Tibial artery (tissue), 4 donors: ENCODE results near the gene RAP1GAP2.
"Not testable (repeated sequence)": the region's sequence is repeated elsewhere in the genome, so short reads cannot be mapped to it uniquely, and the experiment has no call there.

Experiments used
- DNase-seq, 2 donors: peaks; one replicate each; pipeline ENCODE4 v3.0.0-alpha.2; 2019
- H3K27ac ChIP-seq, 2 donors: fragments of 200-600 bp; sonication (generic) in 1 of 2; 1 replicate in 1 of 2; 2 replicates in 1 of 2; pipeline ENCODE4 v1.5.1; 2018 to 2019; ENCODE audit warnings: mild to moderate bottlenecking in 1 of 2
- H3K27me3 ChIP-seq, 2 donors: fragments of 200-600 bp; sonication (generic) in 1 of 2; one replicate each; pipeline versions ENCODE4 v1.5.1 to v1.6.0; 2016 to 2019
- H3K36me3 ChIP-seq, 3 donors: fragments of 200-600 bp; sonication (generic) in 2 of 3; one replicate each; pipeline ENCODE4 v1.5.1; 2016 to 2019; ENCODE audit warnings: mild to moderate bottlenecking in 2 of 3
- H3K4me1 ChIP-seq, 4 donors: fragments of 200-600 bp; sonication (generic) in 2 of 4; 1 replicate in 3 of 4; 2 replicates in 1 of 4; pipeline ENCODE4 v1.5.1; 2016 to 2019
- H3K4me3 ChIP-seq, 2 donors: fragments of 200-600 bp; sonication (generic) in 1 of 2; 1 replicate in 1 of 2; 2 replicates in 1 of 2; pipeline ENCODE4 v1.5.1; 2018 to 2019; ENCODE audit warnings: mild to moderate bottlenecking in 2 of 2
- H3K9me3 ChIP-seq, 3 donors: fragments of 200-600 bp; sonication (generic) in 1 of 3; one replicate each; pipeline ENCODE4 v1.5.1; 2016 to 2019
- CTCF ChIP-seq, 2 experiments: fragments of 200-600 bp in 1 of 2; fragments of 450-650 bp in 1 of 2; IDR thresholded peaks; one replicate each; pipeline ENCODE4 v1.5.1; 2017 to 2019; ENCODE audit warnings: antibody characterized with exemption in 2 of 2, mild to moderate bottlenecking in 1 of 2, moderate library complexity in 1 of 2
- intact Hi-C: fragments of 100-400 bp; cut with DNase I; formaldehyde crosslinking; loops from one replicate; pipeline ENCODE4 v1.15.0; 2023; ENCODE audit warnings: low total_unique reads

Gene RAP1GAP2

DNA sequence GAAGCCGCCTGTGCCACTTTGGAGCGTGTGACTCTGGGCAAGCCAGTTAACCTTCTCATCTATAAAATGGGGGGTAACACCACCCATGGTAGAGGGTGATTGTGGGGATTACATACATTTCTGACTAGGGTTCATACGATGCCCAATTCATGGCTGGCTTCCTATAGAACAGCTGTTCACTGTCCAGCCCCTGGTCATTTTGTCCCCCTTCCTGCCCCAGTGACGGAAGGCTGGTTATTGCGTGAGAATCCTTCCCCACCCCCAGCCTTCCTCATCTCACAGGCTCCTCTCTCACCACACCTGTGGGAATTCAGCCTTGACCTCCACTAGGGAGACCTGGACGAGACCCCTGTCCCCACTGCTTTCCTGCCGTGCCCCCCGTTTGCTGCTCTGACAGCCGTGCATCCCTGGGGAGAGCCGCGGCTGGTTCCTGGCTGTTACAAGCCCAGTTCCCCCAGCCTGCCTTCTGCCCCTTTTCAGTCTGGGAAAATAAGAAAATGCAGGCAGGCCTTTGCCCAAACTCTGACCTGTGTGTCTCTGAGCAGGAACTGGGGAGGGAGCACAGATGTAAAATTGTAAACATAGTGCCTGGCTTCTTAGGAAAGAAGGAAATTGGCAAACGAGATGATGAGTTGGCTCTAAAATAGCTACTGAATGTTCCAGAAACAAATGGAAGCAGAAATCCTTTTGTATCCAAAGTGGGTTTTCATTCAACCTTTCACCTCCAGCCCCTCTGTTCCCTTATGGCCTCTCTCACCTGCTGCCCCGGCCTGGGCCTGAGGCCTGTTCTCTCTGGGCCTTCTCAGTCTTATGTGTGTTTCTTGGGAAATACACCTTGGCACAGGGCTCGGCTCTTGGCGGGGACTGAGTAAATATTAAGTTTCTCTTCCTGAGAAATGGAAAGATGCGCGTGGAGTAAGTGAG is 199.9 kb downstream of the RAP1GAP2 start:
- no peak for TF ChIP-seq CTCF (IDR thresholded peaks at IDR 0.05)
- intact Hi-C loops = no loop called here
- Histone ChIP-seq H3K4me1 (peaks cover 0 to 6% (median 3%) of the 10 kb centered on the region in 4 donors), H3K9me3 (no peaks in the 10 kb centered on the region), H3K36me3 (peaks cover 0 to 15% (median 0%) of the 10 kb centered on the region in 3 donors), H3K27me3 (no peaks in the 10 kb centered on the region), H3K27ac (peak overlapping the region in 1 of 2 donors; percentile 45), H3K4me3 (no peak overlapping the region)
- DNase-seq = peak; percentile 46 to 64

DNA sequence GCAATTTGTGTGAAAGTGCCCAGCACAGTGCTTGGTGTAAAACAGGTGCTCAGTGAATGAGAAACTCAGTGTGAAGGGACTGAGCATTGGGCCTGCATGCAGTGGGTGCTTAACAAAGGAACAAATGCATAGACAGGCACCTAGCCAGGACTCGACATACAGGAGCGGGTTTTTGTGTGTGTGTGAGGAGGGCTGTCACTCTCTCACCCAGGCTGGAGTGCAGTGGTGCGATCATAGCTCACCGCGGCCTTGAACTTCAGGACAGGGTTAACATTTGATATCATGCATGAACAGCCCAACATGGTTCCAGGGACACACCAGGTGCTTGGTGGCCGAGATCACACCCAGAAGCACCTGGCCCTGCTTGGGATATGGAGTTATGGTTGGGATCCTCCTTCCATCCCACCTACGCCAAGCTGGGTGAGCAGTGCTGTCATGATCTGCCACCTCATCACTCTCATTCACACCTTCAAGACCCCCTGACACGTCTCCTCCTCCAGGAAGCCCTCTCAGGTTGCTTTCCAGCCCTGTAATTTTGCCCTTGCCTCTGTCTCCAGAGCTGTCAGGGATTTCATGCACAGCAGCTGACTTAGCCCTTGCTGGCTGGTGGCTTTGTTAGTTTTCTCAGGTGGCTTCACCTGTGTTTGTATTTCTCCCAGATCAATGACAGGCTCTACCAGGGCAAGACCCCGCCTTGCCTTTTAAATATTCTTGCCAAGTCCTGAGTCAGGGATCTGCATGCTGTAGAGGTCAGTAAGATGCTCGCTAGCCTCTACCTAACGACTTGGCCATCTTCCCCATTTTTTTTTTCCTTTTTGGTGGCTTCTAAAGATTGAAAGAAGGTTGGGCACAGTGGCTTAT is 200.8 kb downstream of the RAP1GAP2 start:
- Histone ChIP-seq H3K9me3 (no peaks in the 10 kb centered on the region), H3K36me3 (peaks cover 0 to 6% (median 0%) of the 10 kb centered on the region in 3 donors), H3K4me1 (peaks cover 0 to 7% (median 3%) of the 10 kb centered on the region in 4 donors), H3K27ac (peak overlapping the region in 1 of 2 donors; percentile 45), H3K27me3 (no peaks in the 10 kb centered on the region), H3K4me3 (no peak overlapping the region)
- TF ChIP-seq CTCF (IDR thresholded peaks at IDR 0.05) = no peak
- DNase-seq = peak in 1 of 2 donors; percentile 48
- intact Hi-C loops = no loop called here

- H3K9me3 ChIP-seq, intact Hi-C loops, H3K27me3 ChIP-seq, DNase-seq, H3K36me3 ChIP-seq, H3K4me3 ChIP-seq, H3K27ac ChIP-seq: not testable (repeated sequence)
- peaks cover 0 to 21% (median 6%) of the 10 kb centered on the region in 4 donors for H3K4me1 ChIP-seq
Observed at GRCh38 chr17:2998469-2998901, 202.2 kb downstream of the RAP1GAP2 start.

DNA sequence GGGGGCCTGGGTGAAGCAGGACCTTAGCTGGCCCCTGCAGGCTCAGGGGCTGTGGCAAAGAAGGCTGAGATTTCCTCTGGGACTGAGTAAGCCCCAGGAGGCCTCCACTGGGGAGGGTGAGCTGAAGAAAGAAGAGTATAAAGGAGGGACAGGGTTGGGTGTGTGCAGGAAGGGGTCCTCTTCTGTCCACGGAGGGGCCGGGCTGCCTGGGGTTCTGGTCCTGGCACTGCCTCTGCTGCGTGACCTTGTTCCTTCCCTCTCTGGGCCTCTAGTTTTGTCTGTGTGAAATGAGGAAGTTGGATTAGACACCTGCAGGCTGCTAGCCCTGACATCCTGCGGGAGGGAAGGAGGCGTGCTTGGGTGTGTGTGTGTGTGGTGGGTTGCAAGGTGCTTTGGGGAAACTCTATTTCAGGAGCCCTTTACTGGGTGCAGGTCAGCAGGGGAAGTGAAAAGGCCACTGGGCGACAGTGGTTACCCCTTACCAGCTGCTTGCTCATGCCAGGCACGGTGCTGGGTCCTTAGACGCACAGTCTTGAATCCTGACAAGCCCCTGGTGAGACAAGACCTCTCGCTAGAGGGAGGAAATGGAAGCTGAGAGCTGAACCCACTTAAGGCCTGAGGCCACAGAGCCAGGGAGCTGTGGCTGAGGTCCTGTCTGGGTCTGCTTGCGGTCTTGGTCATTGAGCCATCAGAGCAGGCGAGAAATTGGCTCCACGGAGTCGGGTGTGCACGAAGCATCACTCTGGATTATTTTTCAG is 206.5 kb downstream of the RAP1GAP2 start:
- peaks cover 6 to 37% (median 19%) of the 10 kb centered on the region in 4 donors for H3K4me1 ChIP-seq
- H3K36me3 ChIP-seq = peaks cover 0 to 6% (median 0%) of the 10 kb centered on the region in 3 donors
- intact Hi-C loops = no loop called here
- no peak overlapping the region for H3K4me3 ChIP-seq
- H3K9me3 ChIP-seq = no peaks in the 10 kb centered on the region
- no peak for TF ChIP-seq CTCF (IDR thresholded peaks at IDR 0.05)
- DNase-seq = peak in 1 of 2 donors; percentile 63
- no peaks in the 10 kb centered on the region for H3K27me3 ChIP-seq
- peak overlapping the region; percentile 92 to 94 for H3K27ac ChIP-seq

DNA sequence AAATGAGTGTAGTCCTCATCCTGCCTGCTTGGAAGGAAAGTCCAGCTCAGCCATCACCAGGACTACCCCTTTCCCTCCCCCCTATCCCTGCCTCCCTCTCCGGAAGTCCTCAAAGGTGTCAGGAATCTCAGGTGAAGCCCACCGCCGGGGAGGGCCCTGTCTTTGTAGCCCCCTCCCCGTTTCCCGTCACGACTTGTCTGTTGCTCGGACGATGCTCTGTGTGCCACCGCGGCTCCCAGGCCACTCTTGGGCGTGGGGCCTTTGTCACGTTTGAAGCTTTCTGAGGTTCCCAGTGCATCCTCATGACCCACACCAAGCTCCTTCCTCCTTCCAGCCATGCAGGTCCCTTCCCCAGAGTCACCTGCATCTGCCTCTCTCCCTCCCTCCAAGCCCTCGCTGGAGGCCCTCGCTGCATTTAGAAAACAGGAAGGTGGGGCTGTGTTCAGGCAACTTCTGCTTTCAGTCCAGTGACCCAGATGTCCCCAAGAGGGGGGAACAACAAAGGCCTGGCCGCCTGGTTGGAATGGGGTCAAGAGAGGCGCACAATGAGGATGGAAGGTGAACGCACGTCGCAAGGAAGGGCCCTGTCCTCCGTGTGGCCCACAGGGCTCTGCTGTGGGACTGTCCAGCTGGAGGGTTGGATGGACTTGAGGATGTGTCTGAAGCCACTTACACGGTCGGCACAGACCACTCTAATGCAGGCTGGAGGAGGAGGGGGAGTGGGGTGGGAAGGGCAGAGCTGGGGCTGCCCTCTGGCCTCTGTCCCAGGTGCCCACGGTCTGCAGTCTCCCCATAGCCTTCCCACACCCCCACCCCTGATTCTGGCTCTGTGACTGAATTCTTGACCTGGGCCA is 207.3 kb downstream of the RAP1GAP2 start:
- H3K9me3 ChIP-seq = no peaks in the 10 kb centered on the region
- H3K27me3 ChIP-seq = no peaks in the 10 kb centered on the region
- intact Hi-C loops = loop anchor here (2.0 kb wide), 1 partner anchor 151 kb away; no protein-coding TSS in a partner anchor
- peaks cover 6 to 37% (median 19%) of the 10 kb centered on the region in 4 donors for H3K4me1 ChIP-seq
- no peak for TF ChIP-seq CTCF (IDR thresholded peaks at IDR 0.05)
- no peaks in the 10 kb centered on the region for H3K36me3 ChIP-seq
- peak; percentile 44 to 77 for DNase-seq
- peak overlapping the region; percentile 92 to 94 for H3K27ac ChIP-seq
- H3K4me3 ChIP-seq = peak overlapping the region; percentile 33 to 45
